ENCODE data around the gene HSD17B8. TPM values are rescaled to one million over a fixed set of nuclear protein-coding genes. Genes with fewer than 3 reads are reported as not detected.
A peak's percentile ranks its signal among the peaks of the same experiment; 100 is the strongest.

The HSD17B8 gene
- total RNA-seq, 2 experiments from 2014 or later: 31.1 to 32.6 TPM

- no peak for DNase-seq
- H3K4me3 Mint-ChIP-seq: no peak overlapping the region
- H3K4me1 Mint-ChIP-seq: peaks cover 13% of the 10 kb centered on the region
- peaks cover 14% of the 10 kb centered on the region for H3K9me3 Mint-ChIP-seq
- H3K36me3 Mint-ChIP-seq: peaks cover 14% of the 10 kb centered on the region
- no peak overlapping the region for H3K27ac Mint-ChIP-seq
- H3K27me3 Mint-ChIP-seq: no peaks in the 10 kb centered on the region
These were observed 25.5 kb upstream of the HSD17B8 start for GRCh38 chr6:33178755-33179475.

- peaks cover 14% of the 10 kb centered on the region for H3K4me1 Mint-ChIP-seq
- no peak overlapping the region for H3K27ac Mint-ChIP-seq
- DNase-seq: no peak
- no peaks in the 10 kb centered on the region for H3K27me3 Mint-ChIP-seq
- no peak overlapping the region for H3K4me3 Mint-ChIP-seq
- peaks cover 16% of the 10 kb centered on the region for H3K9me3 Mint-ChIP-seq
- H3K36me3 Mint-ChIP-seq: peaks cover 16% of the 10 kb centered on the region
These were observed 23.3 kb upstream of the HSD17B8 start for GRCh38 chr6:33181141-33181540.

GRCh38 chr6:33183071-33183683 lies 21.3 kb upstream of the HSD17B8 start:
- Mint-ChIP-seq H3K36me3 (peaks cover 16% of the 10 kb centered on the region), H3K9me3 (peaks cover 16% of the 10 kb centered on the region), H3K4me3 (peak overlapping the region; percentile 65), H3K4me1 (peaks cover 14% of the 10 kb centered on the region), H3K27ac (peak overlapping the region; percentile 95), H3K27me3 (no peaks in the 10 kb centered on the region)
- no peak for DNase-seq

GRCh38 chr6:33185190-33185589 lies 19.3 kb upstream of the HSD17B8 start:
- Mint-ChIP-seq H3K27me3 (no peaks in the 10 kb centered on the region), H3K27ac (no peak overlapping the region)

GRCh38 chr6:33185654-33186187 lies 18.7 kb upstream of the HSD17B8 start:
- peaks cover 16% of the 10 kb centered on the region for H3K9me3 Mint-ChIP-seq
- peaks cover 14% of the 10 kb centered on the region for H3K4me1 Mint-ChIP-seq
- peaks cover 16% of the 10 kb centered on the region for H3K36me3 Mint-ChIP-seq
- no peak overlapping the region for H3K4me3 Mint-ChIP-seq
- DNase-seq: no peak
- H3K27ac Mint-ChIP-seq: no peak overlapping the region
- H3K27me3 Mint-ChIP-seq: peaks cover 1% of the 10 kb centered on the region

More at GRCh38 chr6:33185190-33185589, 19.3 kb upstream of the HSD17B8 start:
- peaks cover 14% of the 10 kb centered on the region for H3K4me1 Mint-ChIP-seq
- peaks cover 16% of the 10 kb centered on the region for H3K36me3 Mint-ChIP-seq
- no peak for DNase-seq
- H3K9me3 Mint-ChIP-seq: peaks cover 16% of the 10 kb centered on the region
- no peak overlapping the region for H3K4me3 Mint-ChIP-seq

- peaks cover 11% of the 10 kb centered on the region for H3K27me3 Mint-ChIP-seq
- H3K36me3 Mint-ChIP-seq: peaks cover 13% of the 10 kb centered on the region
These were observed 16.6 kb upstream of the HSD17B8 start for GRCh38 chr6:33187809-33188208.

GRCh38 chr6:33189164-33189563 lies 15.3 kb upstream of the HSD17B8 start:
- Mint-ChIP-seq H3K4me3 (no peak overlapping the region), H3K4me1 (peaks cover 13% of the 10 kb centered on the region), H3K36me3 (peaks cover under 1% of the 10 kb centered on the region), H3K27ac (no peak overlapping the region), H3K27me3 (peaks cover 11% of the 10 kb centered on the region), H3K9me3 (peaks cover 3% of the 10 kb centered on the region)
- DNase-seq: no peak

More at GRCh38 chr6:33187809-33188208, 16.6 kb upstream of the HSD17B8 start:
- H3K4me1 Mint-ChIP-seq: peaks cover 13% of the 10 kb centered on the region
- no peak for DNase-seq
- H3K4me3 Mint-ChIP-seq: no peak overlapping the region
- H3K27ac Mint-ChIP-seq: no peak overlapping the region
- peaks cover 13% of the 10 kb centered on the region for H3K9me3 Mint-ChIP-seq

GRCh38 chr6:33189625-33190448 lies 14.6 kb upstream of the HSD17B8 start:
- no peak for DNase-seq
- no peak overlapping the region for H3K27ac Mint-ChIP-seq
- peaks cover 11% of the 10 kb centered on the region for H3K4me1 Mint-ChIP-seq
- no peaks in the 10 kb centered on the region for H3K9me3 Mint-ChIP-seq
- H3K27me3 Mint-ChIP-seq: peaks cover 11% of the 10 kb centered on the region
- peaks cover under 1% of the 10 kb centered on the region for H3K36me3 Mint-ChIP-seq
- H3K4me3 Mint-ChIP-seq: no peak overlapping the region

- peaks cover 4% of the 10 kb centered on the region for H3K36me3 Mint-ChIP-seq
- no peak overlapping the region for H3K27ac Mint-ChIP-seq
- no peak overlapping the region for H3K4me3 Mint-ChIP-seq
- no peaks in the 10 kb centered on the region for H3K9me3 Mint-ChIP-seq
- peaks cover 11% of the 10 kb centered on the region for H3K4me1 Mint-ChIP-seq
- no peak for DNase-seq
- peaks cover 11% of the 10 kb centered on the region for H3K27me3 Mint-ChIP-seq
These were observed 13.8 kb upstream of the HSD17B8 start for GRCh38 chr6:33190504-33191107.

- H3K4me3 Mint-ChIP-seq: no peak overlapping the region
- peaks cover 11% of the 10 kb centered on the region for H3K27me3 Mint-ChIP-seq
- H3K9me3 Mint-ChIP-seq: no peaks in the 10 kb centered on the region
- peaks cover 7% of the 10 kb centered on the region for H3K36me3 Mint-ChIP-seq
- no peak overlapping the region for H3K27ac Mint-ChIP-seq
- DNase-seq: no peak
- peaks cover 13% of the 10 kb centered on the region for H3K4me1 Mint-ChIP-seq
These were observed 12.9 kb upstream of the HSD17B8 start for GRCh38 chr6:33191383-33192104.

GRCh38 chr6:33192105-33192646 lies 12.3 kb upstream of the HSD17B8 start, which contains the start of gene COL11A2:
Gene COL11A2, minus strand, starts transcription at chr6:33192467. Its CDS starts 227 bp downstream, at chr6:33192240.
- peaks cover 8% of the 10 kb centered on the region for H3K36me3 Mint-ChIP-seq
- peaks cover 14% of the 10 kb centered on the region for H3K4me1 Mint-ChIP-seq
- peak within 1 kb of the TSS; percentile 67 for H3K4me3 Mint-ChIP-seq
- no peaks in the 10 kb centered on the region for H3K9me3 Mint-ChIP-seq
- no peak for DNase-seq
- H3K27me3 Mint-ChIP-seq: peaks cover 11% of the 10 kb centered on the region
- H3K27ac Mint-ChIP-seq: no peak within 1 kb of the TSS

GRCh38 chr6:33192671-33193602 lies 11.5 kb upstream of the HSD17B8 start:
- Mint-ChIP-seq H3K4me3 (peak overlapping the region; percentile 67), H3K36me3 (peaks cover 8% of the 10 kb centered on the region), H3K27me3 (peaks cover 11% of the 10 kb centered on the region), H3K27ac (no peak overlapping the region), H3K4me1 (peaks cover 22% of the 10 kb centered on the region), H3K9me3 (no peaks in the 10 kb centered on the region)
- DNase-seq: no peak

- Mint-ChIP-seq H3K27me3 (peaks cover 11% of the 10 kb centered on the region), H3K4me1 (peaks cover 29% of the 10 kb centered on the region)
These were observed 10.8 kb upstream of the HSD17B8 start for GRCh38 chr6:33193619-33194018.

More at GRCh38 chr6:33193619-33194018, 10.8 kb upstream of the HSD17B8 start:
- DNase-seq: no peak
- Mint-ChIP-seq H3K36me3 (peaks cover 8% of the 10 kb centered on the region), H3K9me3 (no peaks in the 10 kb centered on the region), H3K27ac (no peak overlapping the region), H3K4me3 (peak overlapping the region; percentile 24)
